Fibroblast of lung (primary cell): ENCODE results near the gene SLC35B1.

Experiments used
- EZH2 ChIP-seq: IDR thresholded peaks from 2 replicates; pipeline ENCODE4 v1.5.1; 2012; ENCODE audit warnings: low read length, control low read depth, mild to moderate bottlenecking; ENCODE audit errors: missing control alignments
- TF ChIP-seq, protein P1 (sequence below), 2 donors: IDR thresholded peaks in 1 of 2; conservative IDR thresholded peaks in 1 of 2; 1 replicate in 1 of 2; 2 replicates in 1 of 2; pipeline ENCODE4 v1.5.1; 2011 to 2012; ENCODE audit warnings: low read length in 2 of 2, control low read depth in 1 of 2, inconsistent platforms in 1 of 2, low read depth in 1 of 2, mild to moderate bottlenecking in 1 of 2

DNA sequence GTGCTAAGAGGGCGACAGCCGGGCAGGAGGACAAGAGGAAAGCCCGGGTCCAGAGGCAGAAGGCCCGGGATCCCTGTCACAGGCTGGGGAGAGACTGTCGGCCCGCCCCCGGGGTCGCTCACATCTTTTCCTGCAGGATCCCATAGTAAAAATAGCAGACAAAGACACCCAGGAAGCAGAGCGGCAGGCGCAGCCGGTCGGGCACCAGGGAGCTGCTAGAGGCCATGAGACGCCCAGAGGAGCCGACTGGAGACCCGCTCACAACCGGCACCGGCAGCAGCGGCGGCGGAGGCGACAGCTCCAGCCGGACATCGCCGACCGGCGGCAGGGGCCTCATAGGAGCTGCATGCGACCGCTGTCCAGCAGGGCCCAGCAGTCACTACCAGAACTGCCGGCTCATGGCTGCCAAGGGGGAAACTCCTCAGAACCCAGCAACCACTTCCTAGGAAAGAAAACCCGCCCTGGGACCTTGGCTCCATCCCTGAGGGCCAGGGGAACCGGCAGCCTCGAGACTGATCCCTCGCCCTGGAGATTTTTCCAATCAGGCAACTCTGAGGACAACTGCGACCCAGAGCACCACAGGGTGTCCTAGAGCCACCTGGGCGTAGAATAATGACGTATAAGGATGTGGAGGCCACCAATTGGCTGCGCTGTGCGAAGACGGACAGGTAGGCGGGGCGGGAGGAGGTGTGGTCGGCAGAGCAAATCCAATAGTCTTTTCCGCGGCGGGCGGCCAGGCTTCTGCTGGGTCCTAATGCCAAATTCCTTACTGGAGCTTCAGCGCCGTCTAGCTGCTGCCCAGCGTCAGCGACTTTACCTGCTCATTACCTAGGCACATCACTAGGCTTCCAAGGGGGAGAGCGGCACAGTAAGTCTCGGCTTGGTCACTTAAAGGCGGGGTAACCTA lies at the start of gene SLC35B1:
- TF ChIP-seq, protein P1, sequence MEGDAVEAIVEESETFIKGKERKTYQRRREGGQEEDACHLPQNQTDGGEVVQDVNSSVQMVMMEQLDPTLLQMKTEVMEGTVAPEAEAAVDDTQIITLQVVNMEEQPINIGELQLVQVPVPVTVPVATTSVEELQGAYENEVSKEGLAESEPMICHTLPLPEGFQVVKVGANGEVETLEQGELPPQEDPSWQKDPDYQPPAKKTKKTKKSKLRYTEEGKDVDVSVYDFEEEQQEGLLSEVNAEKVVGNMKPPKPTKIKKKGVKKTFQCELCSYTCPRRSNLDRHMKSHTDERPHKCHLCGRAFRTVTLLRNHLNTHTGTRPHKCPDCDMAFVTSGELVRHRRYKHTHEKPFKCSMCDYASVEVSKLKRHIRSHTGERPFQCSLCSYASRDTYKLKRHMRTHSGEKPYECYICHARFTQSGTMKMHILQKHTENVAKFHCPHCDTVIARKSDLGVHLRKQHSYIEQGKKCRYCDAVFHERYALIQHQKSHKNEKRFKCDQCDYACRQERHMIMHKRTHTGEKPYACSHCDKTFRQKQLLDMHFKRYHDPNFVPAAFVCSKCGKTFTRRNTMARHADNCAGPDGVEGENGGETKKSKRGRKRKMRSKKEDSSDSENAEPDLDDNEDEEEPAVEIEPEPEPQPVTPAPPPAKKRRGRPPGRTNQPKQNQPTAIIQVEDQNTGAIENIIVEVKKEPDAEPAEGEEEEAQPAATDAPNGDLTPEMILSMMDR (conservative IDR thresholded peaks at IDR 0.05 in 1 of 2, IDR thresholded peaks at IDR 0.05 in 1 of 2; ENCODE audit: low read depth in 1 of 2, low read length in 2 of 2), result peak; percentile 78 to 94
- TF ChIP-seq EZH2, result no peak
